ENCODE data around the gene EFCAB9.

GRCh38 chr5:172248637-172249036 is 54.7 kb downstream of the EFCAB9 start:
- TF ChIP-seq POLR2A (IDR thresholded peaks at IDR 0.05; ENCODE audit: low read depth, low read length) (no peak), POLR2AphosphoS5 (IDR thresholded peaks at IDR 0.05; ENCODE audit: low read depth, low read length) (no peak)
